Gastroesophageal sphincter (tissue), 4 donors: ENCODE measurements around the gene STIMATE. TPM values are rescaled to one million over a fixed set of nuclear protein-coding genes. Genes with fewer than 3 reads are reported as not detected.

Source experiments
- ATAC-seq: fragments of 150-250 bp; one replicate; pipeline ENCODE4 v1.9.1; 2016; ENCODE audit warnings: mild to moderate bottlenecking, moderate library complexity
- H3K27ac ChIP-seq, 4 donors: fragments of 200-600 bp; sonication (generic) in 3 of 4; 1 replicate in 3 of 4; 2 replicates in 1 of 4; pipeline ENCODE4 v1.5.1; 2016 to 2019
- H3K27me3 ChIP-seq: fragments of 200-600 bp; sonication (generic); one replicate; pipeline ENCODE4 v1.5.1; 2019
- H3K36me3 ChIP-seq, 2 donors: fragments of 200-600 bp; sonication (generic); one replicate each; pipeline ENCODE4 v1.5.1; 2019; ENCODE audit warnings: control low read depth in 1 of 2
- H3K4me1 ChIP-seq, 3 donors: fragments of 200-600 bp; sonication (generic); 1 replicate in 2 of 3; 2 replicates in 1 of 3; pipeline ENCODE4 v1.5.1; 2016 to 2019; ENCODE audit warnings: control low read depth in 2 of 3
- H3K4me3 ChIP-seq, 2 donors: fragments of 200-600 bp; sonication (generic); one replicate each; pipeline ENCODE4 v1.5.1; 2019; ENCODE audit warnings: mild to moderate bottlenecking in 1 of 2, moderate library complexity in 1 of 2
- H3K9me3 ChIP-seq, 3 donors: fragments of 200-600 bp; sonication (generic); one replicate each; pipeline ENCODE4 v1.5.1; 2017 to 2019; ENCODE audit warnings: control low read depth in 2 of 3
- CTCF ChIP-seq, 4 experiments: fragments of 200-600 bp in 2 of 4; fragments of 450-650 bp in 2 of 4; sonication (generic) in 1 of 4; IDR thresholded peaks; one replicate each; pipeline ENCODE4 v1.5.1; 2017 to 2019; ENCODE audit warnings: antibody characterized with exemption in 4 of 4, mild to moderate bottlenecking in 2 of 4, moderate library complexity in 2 of 4
- EP300 ChIP-seq: sonication (generic); formaldehyde crosslinking; IDR thresholded peaks from one replicate; pipeline ENCODE4 v1.6.1; 2017; ENCODE audit warnings: antibody characterized with exemption, mild to moderate bottlenecking
- POLR2A ChIP-seq, 2 donors: fragments of 450-650 bp; IDR thresholded peaks; one replicate each; pipeline ENCODE4 v1.6.1; 2017; ENCODE audit warnings: antibody characterized with exemption in 2 of 2, mild to moderate bottlenecking in 2 of 2, moderate library complexity in 1 of 2
- POLR2AphosphoS5 ChIP-seq: sonication (generic); formaldehyde crosslinking; IDR thresholded peaks from one replicate; pipeline ENCODE4 v1.6.1; 2017; ENCODE audit warnings: antibody characterized with exemption
- WGBS, 2 donors: methylation state at CpG; one replicate each; pipeline ENCODE4 v1.1.5; 2018; ENCODE audit warnings: low coverage in 1 of 2; 5-methylcytosine and 5-hydroxymethylcytosine counted together
- total RNA-seq, 4 donors: library from RNA; depleted of rRNA; stranded (reverse); fragments of >200 nt; gene quantifications; one replicate each; pipeline ENCODE4 v1.1.0, GENCODE V29; 2016

Gene STIMATE
- total RNA-seq, 4 donors from 2014 or later = 14.6 to 30.2 (median 20.5) TPM

- no peaks in the 10 kb centered on the region for H3K4me1 ChIP-seq
- no peak overlapping the region for H3K4me3 ChIP-seq
- no peak for TF ChIP-seq CTCF (IDR thresholded peaks at IDR 0.05)
- no peak for TF ChIP-seq POLR2A (IDR thresholded peaks at IDR 0.05)
- TF ChIP-seq POLR2AphosphoS5 = no peak
- TF ChIP-seq EP300 = no peak
- no peaks in the 10 kb centered on the region for H3K36me3 ChIP-seq
- no peaks in the 10 kb centered on the region for H3K27me3 ChIP-seq
- ATAC-seq = no peak
- H3K27ac ChIP-seq = no peak overlapping the region
- no peaks in the 10 kb centered on the region for H3K9me3 ChIP-seq
- WGBS, 2 donors = 83 to 100% methylated on average over 1 of the region's 9 CpGs
Observed at GRCh38 chr3:52796411-52796810, 100.9 kb downstream of the STIMATE start.

GRCh38 chr3:52795298-52795900 is 101.9 kb downstream of the STIMATE start:
- ATAC-seq = no peak
- Histone ChIP-seq H3K9me3 (no peaks in the 10 kb centered on the region), H3K36me3 (no peaks in the 10 kb centered on the region), H3K27me3 (no peaks in the 10 kb centered on the region), H3K4me1 (no peaks in the 10 kb centered on the region), H3K4me3 (no peak overlapping the region), H3K27ac (no peak overlapping the region)
- 80% methylated on average over 1 of the region's 9 CpGs; no CpG with 5 or more reads in 1 of the 2 donors for WGBS, 2 donors
- TF ChIP-seq POLR2A (IDR thresholded peaks at IDR 0.05) (no peak), EP300 (no peak), CTCF (IDR thresholded peaks at IDR 0.05) (no peak), POLR2AphosphoS5 (no peak)

GRCh38 chr3:52794612-52795099 is 102.7 kb downstream of the STIMATE start, which contains the start of gene ITIH3:
ITIH3 (plus strand) TSS chr3:52794796; CDS start chr3:52794804, 8 bp downstream.
- no peak for TF ChIP-seq EP300
- no peak for TF ChIP-seq CTCF (IDR thresholded peaks at IDR 0.05)
- no peak for TF ChIP-seq POLR2AphosphoS5
- TF ChIP-seq POLR2A (IDR thresholded peaks at IDR 0.05) = no peak
- Histone ChIP-seq H3K36me3 (no peaks in the 10 kb centered on the region), H3K4me3 (no peak within 1 kb of the TSS), H3K27me3 (no peaks in the 10 kb centered on the region), H3K4me1 (no peaks in the 10 kb centered on the region), H3K9me3 (no peaks in the 10 kb centered on the region), H3K27ac (no peak within 1 kb of the TSS)
- ATAC-seq = no peak
- 51 to 69% methylated on average over 3 to 4 of the region's 10 CpGs for WGBS, 2 donors

- Histone ChIP-seq H3K4me1 (no peaks in the 10 kb centered on the region), H3K36me3 (no peaks in the 10 kb centered on the region), H3K4me3 (no peak overlapping the region), H3K27ac (no peak overlapping the region), H3K27me3 (no peaks in the 10 kb centered on the region), H3K9me3 (no peaks in the 10 kb centered on the region)
- WGBS, 2 donors = 64 to 83% methylated on average over 1 to 7 of the region's 9 CpGs
- TF ChIP-seq CTCF (IDR thresholded peaks at IDR 0.05) (no peak), POLR2AphosphoS5 (no peak), EP300 (no peak), POLR2A (IDR thresholded peaks at IDR 0.05) (no peak)
- no peak for ATAC-seq
Observed at GRCh38 chr3:52793702-52794611, 103.4 kb downstream of the STIMATE start.
